Smooth muscle cell of the brain vasculature (primary cell): Measurements from ENCODE around the gene TNFRSF19.

ENCODE experiments used
- DNase-seq: peaks from one replicate; pipeline ENCODE4 v3.0.0-alpha.2; 2012; ENCODE audit warnings: low read depth, low spot score

Gene TNFRSF19

DNA sequence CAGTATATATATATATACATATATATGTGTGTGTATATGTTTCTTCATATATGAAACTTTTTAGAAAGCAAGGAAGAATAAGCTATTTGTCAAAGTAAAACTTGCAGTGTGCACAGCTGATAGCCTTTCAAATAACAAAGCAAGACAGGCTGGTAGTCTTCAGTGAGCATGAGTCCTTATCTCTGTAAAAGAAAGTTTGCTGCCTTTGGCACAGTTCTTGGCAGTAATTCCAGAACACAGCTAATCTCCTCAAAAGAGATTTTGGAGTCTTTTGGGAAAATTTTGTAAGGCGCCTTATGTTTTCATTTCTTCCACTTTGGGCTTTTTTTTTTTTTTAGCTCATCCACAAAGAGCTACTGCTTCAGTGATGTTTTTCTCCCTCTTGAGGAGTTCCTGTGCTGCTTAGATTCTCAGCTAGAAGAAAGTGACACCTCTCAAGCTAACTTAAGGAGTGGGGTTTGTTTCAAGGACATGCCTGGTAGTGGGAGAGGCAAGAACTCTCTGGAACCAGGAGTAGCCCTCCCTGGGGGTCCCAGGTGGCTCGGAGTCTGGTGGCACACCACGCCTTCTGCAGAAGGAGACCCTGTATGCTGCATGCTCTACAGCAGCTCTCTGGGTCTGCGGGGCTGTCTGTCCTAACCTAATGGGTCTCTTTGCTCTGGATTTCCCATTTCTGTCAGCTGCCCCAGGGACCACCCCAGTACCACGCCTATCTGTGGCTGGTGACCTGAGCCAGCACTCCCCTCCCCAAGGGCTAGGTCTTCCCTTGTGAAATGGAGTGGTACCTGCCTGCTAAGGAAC is 58.8 kb downstream of the TNFRSF19 start:
- no peak for DNase-seq

GRCh38 chr13:23629566-23630272 is 59.5 kb downstream of the TNFRSF19 start:
- DNase-seq = no peak

- no peak for DNase-seq
Observed at GRCh38 chr13:23630349-23631093, 60.3 kb downstream of the TNFRSF19 start.

DNA sequence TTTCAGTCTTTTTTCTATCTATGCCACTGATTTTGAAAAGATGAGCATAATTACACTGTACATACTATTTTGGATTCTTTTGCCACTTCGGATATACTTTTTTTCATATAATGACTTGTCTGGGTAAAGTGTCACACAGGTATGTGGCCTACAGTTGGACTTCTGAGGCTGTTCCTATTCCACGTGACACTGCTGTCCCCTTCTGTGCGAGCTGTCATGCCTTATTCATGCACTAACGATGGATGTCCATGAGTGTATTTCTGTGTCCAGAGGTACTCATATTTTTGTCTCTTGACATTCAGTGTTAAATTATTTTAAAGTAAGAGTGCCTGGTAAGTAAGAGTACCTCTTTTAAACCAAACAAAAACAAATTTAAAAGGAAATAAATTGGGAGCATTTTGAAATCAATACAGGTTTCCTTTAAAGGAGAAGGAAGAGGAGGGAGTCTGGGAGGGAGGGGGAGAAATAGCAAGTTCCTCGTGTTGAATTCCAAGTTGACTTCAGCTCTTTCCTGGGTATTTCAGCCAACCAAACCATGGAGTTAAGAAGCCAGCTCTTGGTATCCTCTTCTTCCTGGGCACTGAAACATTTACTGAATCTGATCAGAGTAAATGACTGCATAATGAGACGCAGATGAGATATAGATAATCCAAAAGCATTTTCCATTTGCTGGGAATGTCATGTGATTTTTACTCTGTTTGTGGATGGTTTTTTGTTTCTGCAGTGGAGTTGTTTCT is 61.3 kb downstream of the TNFRSF19 start:
- DNase-seq = no peak

DNA sequence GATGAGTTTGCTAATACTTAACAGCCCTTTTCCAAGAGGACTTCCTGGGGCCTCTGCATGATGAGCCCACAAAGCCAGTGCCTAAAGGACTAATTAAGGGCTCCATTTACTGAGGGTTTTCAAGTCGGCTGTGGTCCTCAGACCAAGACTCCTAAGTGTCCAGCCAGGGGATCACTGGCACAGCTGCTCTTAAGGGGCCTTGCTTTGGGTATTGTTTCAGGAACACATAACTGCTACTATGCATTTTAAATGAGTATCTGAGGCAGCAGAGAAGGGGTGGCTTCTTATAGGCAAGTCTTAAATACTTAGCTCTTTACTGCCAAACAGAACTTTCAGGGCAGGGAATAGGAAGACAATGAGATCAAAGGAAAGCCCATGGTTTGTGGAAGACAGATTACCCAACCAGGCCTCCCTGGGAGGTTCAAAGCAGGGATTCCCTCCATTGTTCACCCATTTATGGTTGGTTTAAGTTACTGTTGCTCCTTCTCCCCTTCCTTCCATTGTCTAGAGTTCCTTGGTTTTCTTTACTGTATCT is 61.9 kb downstream of the TNFRSF19 start:
- DNase-seq = no peak

DNA sequence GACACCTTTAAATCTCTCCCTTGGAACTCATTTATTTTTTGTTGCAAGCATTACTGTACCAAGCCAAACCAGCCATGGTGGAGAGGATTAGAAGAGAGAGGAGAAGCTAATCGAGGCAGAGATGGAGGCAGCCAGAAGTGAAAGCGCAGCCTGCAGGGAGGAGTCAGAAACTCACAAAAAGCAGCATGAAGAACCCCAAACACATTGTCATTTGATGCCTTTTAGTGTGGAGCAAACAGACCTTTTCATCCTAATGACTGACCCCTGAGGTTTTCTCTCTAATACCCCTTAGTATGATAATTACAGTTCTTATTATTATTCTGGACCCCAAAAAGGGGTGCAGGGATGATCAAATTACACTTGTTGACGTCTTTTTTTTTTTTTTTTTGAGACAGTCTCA is 62.5 kb downstream of the TNFRSF19 start:
- DNase-seq = no peak

- no peak for DNase-seq
Observed at GRCh38 chr13:23634897-23635296, 64.7 kb downstream of the TNFRSF19 start.

- no peak for DNase-seq
Observed at GRCh38 chr13:23636360-23636759, 66.1 kb downstream of the TNFRSF19 start.

DNA sequence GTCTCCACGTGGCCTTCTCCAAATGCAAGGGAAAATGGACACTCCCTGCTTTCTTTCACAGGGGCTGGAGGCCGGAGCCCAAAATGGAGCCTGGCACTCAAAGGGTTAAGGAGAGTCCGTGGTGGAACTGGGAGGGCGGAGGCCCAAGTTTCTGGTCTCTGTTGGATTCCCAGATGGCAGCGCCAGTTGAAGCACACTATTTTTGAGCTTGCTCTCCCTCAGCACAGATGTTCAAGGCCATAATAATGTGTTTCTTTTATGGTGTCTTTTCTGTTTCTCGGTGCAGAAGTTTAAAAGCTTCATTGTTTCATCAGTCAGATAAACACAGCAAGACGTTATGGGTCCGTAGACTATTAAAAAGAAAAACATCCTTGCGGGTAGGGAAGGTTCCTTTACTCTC is 67.6 kb downstream of the TNFRSF19 start:
- no peak for DNase-seq

GRCh38 chr13:23639674-23640073 is 69.5 kb downstream of the TNFRSF19 start:
- no peak for DNase-seq

- no peak for DNase-seq
Observed at GRCh38 chr13:23642110-23642509, 71.9 kb downstream of the TNFRSF19 start.

DNA sequence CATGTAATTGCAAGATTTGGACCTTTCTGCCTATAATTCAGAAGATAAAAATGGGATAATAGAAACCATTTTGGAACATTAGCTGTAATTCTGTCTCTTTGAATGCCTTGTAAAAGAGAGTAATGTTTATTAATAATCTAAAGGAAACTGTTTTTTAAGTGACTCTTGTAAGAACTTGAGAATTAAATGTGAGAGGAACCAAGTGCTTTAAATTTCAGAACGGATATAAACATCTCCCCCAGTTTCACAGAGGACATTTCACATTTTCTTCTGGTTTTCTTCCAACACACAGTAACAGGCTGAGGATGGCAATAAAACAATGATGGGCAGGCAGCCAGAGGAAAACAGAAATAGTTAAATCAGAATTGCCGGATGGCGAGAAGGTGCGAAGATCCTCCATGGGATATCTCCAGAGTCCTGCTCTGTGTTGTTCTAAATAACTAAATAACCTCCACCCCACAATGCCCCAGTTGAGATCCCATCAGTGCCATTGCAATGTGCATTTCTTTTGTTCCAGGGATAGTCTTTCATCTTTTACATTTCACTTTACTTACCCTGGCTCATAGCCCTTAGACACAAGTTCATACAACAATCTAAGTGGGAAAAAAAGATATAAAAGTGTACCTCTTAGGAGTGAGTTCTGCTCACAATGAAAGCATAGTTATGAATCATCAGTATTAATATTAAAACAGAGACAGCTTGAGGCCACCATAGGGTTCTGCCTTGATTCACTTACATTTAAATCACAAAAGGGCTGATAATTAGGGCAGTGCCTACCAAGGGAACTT is 73.3 kb downstream of the TNFRSF19 start:
- DNase-seq = no peak

- DNase-seq = no peak
Observed at GRCh38 chr13:23644126-23644419, 73.9 kb downstream of the TNFRSF19 start.

DNA sequence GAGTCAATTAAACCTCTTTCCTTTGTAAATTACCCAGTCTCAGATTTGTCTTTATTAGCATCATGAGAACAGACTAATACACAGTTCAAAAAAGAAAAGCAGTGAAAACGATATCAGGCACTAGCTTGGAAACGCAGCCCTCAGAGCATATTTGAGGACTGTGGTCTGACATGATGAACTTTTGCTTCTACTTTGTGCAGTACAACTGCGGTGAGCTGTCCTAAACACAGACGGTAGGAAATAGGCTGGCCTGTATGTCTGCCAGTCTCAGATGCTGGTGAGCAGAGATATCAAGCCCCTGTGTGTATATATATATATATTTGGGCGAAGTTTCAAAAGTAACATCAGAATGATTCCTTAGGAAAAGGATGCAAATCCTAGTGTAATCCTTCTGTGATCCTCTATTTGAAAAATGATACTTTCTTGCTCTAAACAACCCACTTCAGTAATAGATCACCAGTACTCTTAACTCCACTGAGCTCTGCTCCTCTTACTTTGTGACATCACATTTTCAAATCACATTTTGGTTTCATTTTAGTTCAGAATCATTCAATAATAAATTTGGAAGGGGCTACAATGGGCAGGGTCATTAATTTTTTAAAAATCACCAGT is 74.4 kb downstream of the TNFRSF19 start:
- DNase-seq = no peak

- no peak for DNase-seq
Observed at GRCh38 chr13:23645851-23646250, 75.6 kb downstream of the TNFRSF19 start.

DNA sequence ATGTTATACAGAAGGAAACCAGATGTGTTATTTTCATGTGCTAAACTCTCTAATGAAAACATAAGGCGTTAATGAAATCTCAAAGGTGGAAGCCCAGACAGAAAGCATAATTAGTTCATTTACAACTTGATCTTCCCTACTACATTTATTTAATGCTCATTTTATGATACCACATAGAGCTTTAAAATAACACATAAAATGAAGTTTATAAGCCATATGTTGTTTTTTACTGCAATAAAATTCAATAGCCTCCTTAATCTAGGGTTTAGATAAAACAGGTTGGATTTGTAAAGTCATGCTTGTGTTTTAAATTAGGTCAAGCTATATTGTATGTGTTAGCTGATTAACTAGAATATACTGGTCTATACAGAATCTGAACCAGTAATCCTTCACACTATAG is 81.2 kb downstream of the TNFRSF19 start:
- no peak for DNase-seq

DNA sequence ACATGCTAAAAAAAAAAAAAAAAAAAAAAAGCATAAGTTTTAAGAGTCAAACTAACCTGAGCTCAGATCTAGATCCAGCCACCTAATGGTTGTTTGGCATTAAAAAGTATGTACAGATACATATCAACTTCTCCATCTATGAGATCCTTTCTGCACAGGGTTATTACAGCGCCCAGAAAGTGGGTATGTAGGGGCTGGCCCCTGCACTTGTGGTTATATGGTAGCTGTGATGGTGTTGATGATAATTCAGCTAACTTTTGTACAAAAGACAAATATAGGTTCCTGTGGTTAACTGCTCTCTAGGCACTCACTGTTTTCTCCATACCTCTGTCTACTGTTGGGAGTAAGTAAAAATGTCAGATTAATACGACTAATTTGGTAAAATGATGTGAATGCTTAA is 81.7 kb downstream of the TNFRSF19 start:
- no peak for DNase-seq

GRCh38 chr13:23652909-23653726 is 82.9 kb downstream of the TNFRSF19 start:
- no peak for DNase-seq
